ENCODE measurements around the gene CPNE8.

The CPNE8 gene

GRCh38 chr12:38788106-38788505, 117.3 kb downstream of the CPNE8 start:
- H3K27ac ChIP-seq, result no peak overlapping the region
- H3K27me3 ChIP-seq, result no peaks in the 10 kb centered on the region
- no peaks in the 10 kb centered on the region for H3K36me3 ChIP-seq
- no peaks in the 10 kb centered on the region for H3K4me1 ChIP-seq
- no peak for TF ChIP-seq Cebpa-rat (IDR thresholded peaks at IDR 0.05)
- no peak overlapping the region for H3K4me2 ChIP-seq
- H3K4me3 ChIP-seq, result no peak overlapping the region
- H4K20me1 ChIP-seq, result no peaks in the 10 kb centered on the region
- H3K9ac ChIP-seq, result no peak overlapping the region
- peaks cover 8% of the 10 kb centered on the region for H3K9me3 ChIP-seq

- Histone ChIP-seq H3K4me2 (no peak overlapping the region), H3K9ac (no peak overlapping the region), H3K4me3 (no peak overlapping the region), H4K20me1 (no peaks in the 10 kb centered on the region), H3K9me3 (peaks cover 8% of the 10 kb centered on the region), H3K36me3 (no peaks in the 10 kb centered on the region), H3K4me1 (no peaks in the 10 kb centered on the region), H3K27me3 (no peaks in the 10 kb centered on the region), H3K27ac (no peak overlapping the region)
- no peak for TF ChIP-seq Cebpa-rat (IDR thresholded peaks at IDR 0.05)
These were observed 120.0 kb downstream of the CPNE8 start for GRCh38 chr12:38785381-38785780.

- H3K27me3 ChIP-seq, result no peaks in the 10 kb centered on the region
- no peaks in the 10 kb centered on the region for H3K4me1 ChIP-seq
- no peak overlapping the region for H3K27ac ChIP-seq
- H3K4me2 ChIP-seq, result no peak overlapping the region
- H3K9ac ChIP-seq, result no peak overlapping the region
- H3K4me3 ChIP-seq, result no peak overlapping the region
- no peaks in the 10 kb centered on the region for H4K20me1 ChIP-seq
- no peak for TF ChIP-seq Cebpa-rat (IDR thresholded peaks at IDR 0.05)
- H3K9me3 ChIP-seq, result peaks cover 6% of the 10 kb centered on the region
- H3K36me3 ChIP-seq, result no peaks in the 10 kb centered on the region
These were observed 122.1 kb downstream of the CPNE8 start for GRCh38 chr12:38783304-38783703.

- Histone ChIP-seq H3K36me3 (no peaks in the 10 kb centered on the region), H3K9ac (no peak overlapping the region), H4K20me1 (no peaks in the 10 kb centered on the region), H3K27ac (no peak overlapping the region), H3K9me3 (no peaks in the 10 kb centered on the region), H3K4me2 (no peak overlapping the region), H3K4me3 (no peak overlapping the region), H3K27me3 (no peaks in the 10 kb centered on the region), H3K4me1 (no peaks in the 10 kb centered on the region)
- no peak for TF ChIP-seq Cebpa-rat (IDR thresholded peaks at IDR 0.05)
These were observed 123.0 kb downstream of the CPNE8 start for GRCh38 chr12:38782359-38782758.

- Histone ChIP-seq H3K9ac (no peak overlapping the region), H3K27ac (no peak overlapping the region), H4K20me1 (no peaks in the 10 kb centered on the region)
These were observed 128.7 kb downstream of the CPNE8 start for GRCh38 chr12:38776647-38777046.

GRCh38 chr12:38775457-38775856, 129.9 kb downstream of the CPNE8 start:
- no peaks in the 10 kb centered on the region for H3K27me3 ChIP-seq
- H3K9me3 ChIP-seq, result no peaks in the 10 kb centered on the region
- H3K4me3 ChIP-seq, result no peak overlapping the region
- no peak overlapping the region for H3K9ac ChIP-seq
- H3K27ac ChIP-seq, result no peak overlapping the region
- no peaks in the 10 kb centered on the region for H3K36me3 ChIP-seq
- no peak for TF ChIP-seq Cebpa-rat (IDR thresholded peaks at IDR 0.05)
- H4K20me1 ChIP-seq, result no peaks in the 10 kb centered on the region
- 0 out of 2 replicates have a peak, but pooled peaks cover 10% of the 10 kb centered on the region for H3K4me1 ChIP-seq
- H3K4me2 ChIP-seq, result no peak overlapping the region

More at GRCh38 chr12:38776647-38777046, 128.7 kb downstream of the CPNE8 start:
- no peak overlapping the region for H3K4me3 ChIP-seq
- H3K36me3 ChIP-seq, result no peaks in the 10 kb centered on the region
- H3K9me3 ChIP-seq, result no peaks in the 10 kb centered on the region
- H3K4me2 ChIP-seq, result no peak overlapping the region
- 0 out of 2 replicates have a peak, but pooled peaks cover 9% of the 10 kb centered on the region for H3K4me1 ChIP-seq
- H3K27me3 ChIP-seq, result no peaks in the 10 kb centered on the region
- TF ChIP-seq Cebpa-rat (IDR thresholded peaks at IDR 0.05), result no peak

- no peak for TF ChIP-seq Cebpa-rat (IDR thresholded peaks at IDR 0.05)
- H3K4me2 ChIP-seq, result 0 out of 2 replicates have a peak overlapping the region, but pooled peaks have one; percentile 16
- H3K27me3 ChIP-seq, result no peaks in the 10 kb centered on the region
- no peak overlapping the region for H3K27ac ChIP-seq
- no peaks in the 10 kb centered on the region for H3K9me3 ChIP-seq
- H3K9ac ChIP-seq, result no peak overlapping the region
- H3K4me1 ChIP-seq, result 0 out of 2 replicates have a peak, but pooled peaks cover 10% of the 10 kb centered on the region
- no peaks in the 10 kb centered on the region for H4K20me1 ChIP-seq
- H3K4me3 ChIP-seq, result no peak overlapping the region
- H3K36me3 ChIP-seq, result no peaks in the 10 kb centered on the region
These were observed 133.0 kb downstream of the CPNE8 start for GRCh38 chr12:38772437-38772836.

GRCh38 chr12:38771871-38772270, 133.5 kb downstream of the CPNE8 start:
- Histone ChIP-seq H4K20me1 (no peaks in the 10 kb centered on the region), H3K9me3 (no peaks in the 10 kb centered on the region), H3K4me3 (peak overlapping the region; percentile 23; the same call in 1 of the 2 replicates), H3K27me3 (no peaks in the 10 kb centered on the region), H3K4me2 (peak overlapping the region; percentile 60), H3K4me1 (0 out of 2 replicates have a peak, but pooled peaks cover 10% of the 10 kb centered on the region), H3K36me3 (no peaks in the 10 kb centered on the region), H3K9ac (no peak overlapping the region; the same call in 1 of the 2 replicates), H3K27ac (no peak overlapping the region)
- TF ChIP-seq Cebpa-rat (IDR thresholded peaks at IDR 0.05), result no peak

GRCh38 chr12:38761636-38762342, 143.6 kb downstream of the CPNE8 start:
- Histone ChIP-seq H3K4me2 (no peak overlapping the region), H3K27ac (no peak overlapping the region), H3K9me3 (no peaks in the 10 kb centered on the region), H3K9ac (no peak overlapping the region), H3K4me1 (no peaks in the 10 kb centered on the region), H3K36me3 (no peaks in the 10 kb centered on the region), H3K4me3 (no peak overlapping the region), H4K20me1 (no peaks in the 10 kb centered on the region), H3K27me3 (no peaks in the 10 kb centered on the region)
- no peak for TF ChIP-seq Cebpa-rat (IDR thresholded peaks at IDR 0.05)

GRCh38 chr12:38761111-38761510, 144.3 kb downstream of the CPNE8 start:
- Histone ChIP-seq H3K4me1 (no peaks in the 10 kb centered on the region), H3K36me3 (no peaks in the 10 kb centered on the region), H4K20me1 (no peaks in the 10 kb centered on the region), H3K9me3 (no peaks in the 10 kb centered on the region), H3K27ac (no peak overlapping the region), H3K9ac (no peak overlapping the region), H3K4me2 (no peak overlapping the region), H3K4me3 (no peak overlapping the region), H3K27me3 (no peaks in the 10 kb centered on the region)
- TF ChIP-seq Cebpa-rat (IDR thresholded peaks at IDR 0.05), result no peak
